CD4-positive, alpha-beta memory T cell (primary cell): Measurements from ENCODE around the gene CLEC7A. TPM values are rescaled to one million over a fixed set of nuclear protein-coding genes. Genes with fewer than 3 reads are reported as not detected.

Experiments used
- CTCF ChIA-PET: fragments of 350-600 bp; sonication (Branson Sonifier 250); formaldehyde crosslinking; loops from one replicate; lab custom pipeline; 2021; ENCODE audit warnings: inconsistent platforms; ENCODE audit not compliant: partially characterized antibody; lab: Charles Lee
- POLR2A ChIA-PET: fragments of 350-600 bp; sonication (Branson Sonifier 250); formaldehyde crosslinking; loops from one replicate; lab custom pipeline; 2021; ENCODE audit not compliant: partially characterized antibody; lab: Charles Lee
- DNase-seq, 5 donors: peaks; one replicate each; pipeline versions ENCODE4 v3.0.0 to v3.0.0-alpha.2; 2020 to 2022; ENCODE audit warnings: mixed read lengths in 1 of 5
- H3K27ac ChIP-seq: one replicate; pipeline ENCODE4 v1.7.0; 2013; ENCODE audit warnings: low read depth, low read length
- H3K27me3 ChIP-seq: 2 replicates; pipeline ENCODE4 v1.7.0; 2013; ENCODE audit warnings: mild to moderate bottlenecking, low read length, moderate library complexity; ENCODE audit not compliant: insufficient read depth
- H3K36me3 ChIP-seq: 2 replicates; pipeline ENCODE4 v1.7.0; 2013; ENCODE audit warnings: mild to moderate bottlenecking, low read length, moderate library complexity; ENCODE audit not compliant: insufficient read depth
- H3K4me1 ChIP-seq: 2 replicates; pipeline ENCODE4 v1.7.0; 2013; ENCODE audit warnings: mild to moderate bottlenecking, low read length, moderate library complexity; ENCODE audit not compliant: insufficient read depth
- H3K4me3 ChIP-seq, 2 donors: one replicate each; pipeline ENCODE4 v1.7.0; 2013; ENCODE audit warnings: low read length in 2 of 2, mild to moderate bottlenecking in 1 of 2
- H3K9me3 ChIP-seq, 2 donors: one replicate each; pipeline ENCODE4 v1.7.0; 2013; ENCODE audit warnings: low read length in 2 of 2, control low read depth in 1 of 2; ENCODE audit not compliant: control insufficient read depth in 1 of 2
- H3K27ac Mint-ChIP-seq, 7 donors: one replicate each; pipeline ENCODE4 v1.8.0; 2020 to 2021; ENCODE audit warnings: mixed read lengths in 7 of 7, mild to moderate bottlenecking in 6 of 7, inconsistent platforms in 3 of 7, moderate library complexity in 3 of 7
- H3K27me3 Mint-ChIP-seq, 2 donors: one replicate each; pipeline ENCODE4 v1.8.0; 2020 to 2021; ENCODE audit warnings: mixed read lengths in 2 of 2
- H3K36me3 Mint-ChIP-seq, 2 donors: one replicate each; pipeline ENCODE4 v1.8.0; 2020 to 2021; ENCODE audit warnings: mixed read lengths in 2 of 2, inconsistent platforms in 1 of 2, mild to moderate bottlenecking in 1 of 2
- H3K4me1 Mint-ChIP-seq, 4 donors: one replicate each; pipeline ENCODE4 v1.8.0; 2020 to 2021; ENCODE audit warnings: mixed read lengths in 4 of 4, mild to moderate bottlenecking in 1 of 4
- H3K4me3 Mint-ChIP-seq, 8 donors: one replicate each; pipeline ENCODE4 v1.8.0; 2020 to 2021; ENCODE audit warnings: mixed read lengths in 8 of 8, mild to moderate bottlenecking in 7 of 8, moderate library complexity in 6 of 8, inconsistent platforms in 3 of 8
- H3K9me3 Mint-ChIP-seq, 8 donors: one replicate each; pipeline ENCODE4 v1.8.0; 2020 to 2021; ENCODE audit warnings: mixed read lengths in 8 of 8, mild to moderate bottlenecking in 5 of 8, inconsistent platforms in 3 of 8, moderate library complexity in 1 of 8
- intact Hi-C: fragments of 100-400 bp; cut with micrococcal nuclease; formaldehyde crosslinking; loops from one replicate; pipeline ENCODE4 v1.15.1; 2023
- polyA plus RNA-seq, 2 donors: library from polyadenylated mRNA; unstranded; fragments of 300-500 nt; fragmentation: Illumina TruSeq; gene quantifications; one replicate each; pipeline ENCODE4 v1.2.3, GENCODE V29; 2021
- total RNA-seq, 2 experiments: library from RNA; stranded (reverse); gene quantifications; one replicate each; pipeline ENCODE4 v1.2.3, GENCODE V29; 2021

The CLEC7A gene
- total and polyA plus RNA-seq, 4 experiments from 2014 or later: 0.46 to 1.3 (median 0.89) TPM; not detected in 1

DNA sequence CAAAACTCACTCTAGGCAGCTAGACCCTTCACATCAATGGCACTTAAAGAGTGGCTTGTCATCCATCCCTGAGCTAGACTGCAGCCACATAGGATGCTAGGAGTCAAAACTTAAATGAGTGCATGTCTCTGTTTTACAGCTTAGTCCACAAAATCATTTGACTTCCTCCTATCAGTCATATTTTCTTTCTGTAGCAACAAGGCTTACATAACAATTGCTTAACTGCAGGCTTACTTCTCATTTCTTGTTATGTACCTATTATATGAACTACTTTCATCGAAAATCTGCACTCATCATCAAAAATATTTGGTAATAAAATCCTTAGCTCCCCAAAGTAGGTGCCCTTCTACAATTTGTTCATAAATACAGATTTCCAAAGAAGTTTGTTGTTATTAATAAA lies 61.4 kb downstream of the CLEC7A start:
- H3K4me1 Mint-ChIP-seq: no peaks in the 10 kb centered on the region
- H3K36me3 Mint-ChIP-seq: no peaks in the 10 kb centered on the region
- no peak overlapping the region for H3K4me3 ChIP-seq
- intact Hi-C loops: no loop called here
- no peaks in the 10 kb centered on the region for H3K9me3 Mint-ChIP-seq
- H3K9me3 ChIP-seq: no peaks in the 10 kb centered on the region
- no peak overlapping the region for H3K4me3 Mint-ChIP-seq
- peaks cover 15 to 27% of the 10 kb centered on the region in 2 donors for H3K27me3 Mint-ChIP-seq
- ChIA-PET POLR2A (no interaction called here), CTCF (no interaction called here)
- no peak for DNase-seq
- H3K27ac ChIP-seq: no peak overlapping the region
- H3K4me1 ChIP-seq: no peaks in the 10 kb centered on the region
- H3K27ac Mint-ChIP-seq: no peak overlapping the region
- H3K27me3 ChIP-seq: no peaks in the 10 kb centered on the region
- H3K36me3 ChIP-seq: no peaks in the 10 kb centered on the region

DNA sequence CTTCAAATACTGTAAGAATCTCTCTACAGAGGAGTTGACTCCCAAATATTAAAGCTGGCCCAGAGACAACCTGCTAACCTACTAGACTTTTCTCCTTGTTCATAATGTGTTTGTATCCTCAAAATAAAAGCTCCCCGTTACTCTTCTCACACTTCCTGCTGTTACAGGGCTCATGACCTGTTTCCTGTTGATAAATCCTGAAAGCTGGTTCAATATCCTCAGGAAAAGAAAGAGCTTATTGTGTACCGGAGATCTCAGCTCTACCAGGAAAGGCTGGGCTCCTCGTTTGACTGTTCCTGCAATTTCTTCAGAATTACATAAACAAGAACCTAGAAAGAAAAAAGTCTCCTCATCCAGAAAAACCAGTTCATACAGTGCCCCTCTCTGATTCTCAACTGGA lies 62.1 kb downstream of the CLEC7A start:
- POLR2A ChIA-PET: no interaction called here
- Mint-ChIP-seq H3K9me3 (no peaks in the 10 kb centered on the region), H3K27ac (no peak overlapping the region), H3K36me3 (no peaks in the 10 kb centered on the region), H3K27me3 (peaks cover 15 to 27% of the 10 kb centered on the region in 2 donors), H3K4me1 (no peaks in the 10 kb centered on the region), H3K4me3 (no peak overlapping the region)
- Histone ChIP-seq H3K4me3 (no peak overlapping the region), H3K36me3 (no peaks in the 10 kb centered on the region), H3K27me3 (no peaks in the 10 kb centered on the region), H3K4me1 (no peaks in the 10 kb centered on the region), H3K27ac (no peak overlapping the region), H3K9me3 (no peaks in the 10 kb centered on the region)
- CTCF ChIA-PET: no interaction called here
- intact Hi-C loops: no loop called here
- no peak for DNase-seq

GRCh38 chr12:10067264-10067663 lies 62.7 kb downstream of the CLEC7A start:
- Histone ChIP-seq H3K4me3 (no peak overlapping the region), H3K4me1 (no peaks in the 10 kb centered on the region), H3K9me3 (no peaks in the 10 kb centered on the region), H3K27ac (no peak overlapping the region), H3K27me3 (no peaks in the 10 kb centered on the region), H3K36me3 (no peaks in the 10 kb centered on the region)
- Mint-ChIP-seq H3K36me3 (no peaks in the 10 kb centered on the region), H3K4me3 (no peak overlapping the region), H3K27ac (no peak overlapping the region), H3K9me3 (no peaks in the 10 kb centered on the region), H3K4me1 (no peaks in the 10 kb centered on the region), H3K27me3 (peaks cover 15 to 24% of the 10 kb centered on the region in 2 donors)
- POLR2A ChIA-PET: no interaction called here
- no peak for DNase-seq
- intact Hi-C loops: no loop called here
- CTCF ChIA-PET: no interaction called here

Other genes starting within 250 kb of the CLEC7A start
- gene KLRF2, start 248.7 kb downstream of the CLEC7A start, total RNA-seq: not detected
- not detected for gene KLRF2, start 248.7 kb downstream of the CLEC7A start, polyA plus RNA-seq
- not detected for gene CLEC2A, start 197.8 kb downstream of the CLEC7A start, total RNA-seq
- gene CLEC2A, start 197.8 kb downstream of the CLEC7A start, polyA plus RNA-seq: not detected
- under 1 TPM in 1 of 2 experiments, not detected in 1; 0.22 TPM for gene CLEC12A, start 158.8 kb downstream of the CLEC7A start, total RNA-seq
- gene CLEC12A, start 158.8 kb downstream of the CLEC7A start, polyA plus RNA-seq: not detected
- gene CLEC1B, start 131.1 kb downstream of the CLEC7A start, total RNA-seq: not detected
- gene CLEC1B, start 131.1 kb downstream of the CLEC7A start, polyA plus RNA-seq: not detected
- not detected for gene CLEC12B, start 119.6 kb downstream of the CLEC7A start, total RNA-seq
- not detected for gene CLEC12B, start 119.6 kb downstream of the CLEC7A start, polyA plus RNA-seq
- gene CLEC9A, start 99.5 kb downstream of the CLEC7A start, total RNA-seq: not detected
- not detected for gene CLEC9A, start 99.5 kb downstream of the CLEC7A start, polyA plus RNA-seq
- not detected for gene CLEC1A, start 31.2 kb downstream of the CLEC7A start, total RNA-seq
- gene CLEC1A, start 31.2 kb downstream of the CLEC7A start, polyA plus RNA-seq: not detected
- gene OLR1, start 41.9 kb upstream of the CLEC7A start, total RNA-seq: under 1 TPM in 1 of 2 experiments, not detected in 1; 0.42 TPM
- gene OLR1, start 41.9 kb upstream of the CLEC7A start, polyA plus RNA-seq: not detected
- not detected for gene TMEM52B, start 48.8 kb upstream of the CLEC7A start, total RNA-seq
- not detected for gene TMEM52B, start 48.8 kb upstream of the CLEC7A start, polyA plus RNA-seq
- 10 to 100 TPM; 35.3 to 36.3 TPM for gene GABARAPL1, start 82.7 kb upstream of the CLEC7A start, total RNA-seq
- gene GABARAPL1, start 82.7 kb upstream of the CLEC7A start, polyA plus RNA-seq: 10 to 100 TPM; 12.8 to 16.2 TPM
- gene KLRD1, start 177.7 kb upstream of the CLEC7A start, total RNA-seq: under 1 TPM; 0.64 to 0.79 TPM
- 1 to 10 TPM in 1 of 2 donors, under 1 TPM in 1; 0.50 to 2.6 TPM for gene KLRD1, start 177.7 kb upstream of the CLEC7A start, polyA plus RNA-seq